ENCODE measurements around the gene ADCY1. TPM values are rescaled to one million over a fixed set of nuclear protein-coding genes. Genes with fewer than 3 reads are reported as not detected.
"Not testable (repeated sequence)": the region's sequence is repeated elsewhere in the genome, so short reads cannot be mapped to it uniquely, and the experiment has no call there.

Gene ADCY1
- 2.4 TPM for total RNA-seq
- long read RNA-seq, partial matches to known transcripts = 1 of 10 reads
- long read RNA-seq, other reads (novel, unspliced or antisense) = 7 of 10 reads

GRCh38 chr7:45573661-45574415 is at the start of gene ADCY1:
Gene ADCY1 (plus strand): TSS chr7:45574368. CDS start chr7:45574544, 176 bp downstream.
- Histone ChIP-seq H3K9me3 (no peaks in the 10 kb centered on the region), H3K4me3 (peak within 1 kb of the TSS; percentile 54), H3K4me1 (peaks cover 12% of the 10 kb centered on the region), H3K27me3 (ENCODE audit: low read depth) (peaks cover 45% of the 10 kb centered on the region), H3K27ac (no peak within 1 kb of the TSS), H3K36me3 (no peaks in the 10 kb centered on the region)
- ATAC-seq (no peak), DNase-seq (no peak)
- intact Hi-C loops (cut with DNase I) = no loop called here
- TF ChIP-seq, protein P1, sequence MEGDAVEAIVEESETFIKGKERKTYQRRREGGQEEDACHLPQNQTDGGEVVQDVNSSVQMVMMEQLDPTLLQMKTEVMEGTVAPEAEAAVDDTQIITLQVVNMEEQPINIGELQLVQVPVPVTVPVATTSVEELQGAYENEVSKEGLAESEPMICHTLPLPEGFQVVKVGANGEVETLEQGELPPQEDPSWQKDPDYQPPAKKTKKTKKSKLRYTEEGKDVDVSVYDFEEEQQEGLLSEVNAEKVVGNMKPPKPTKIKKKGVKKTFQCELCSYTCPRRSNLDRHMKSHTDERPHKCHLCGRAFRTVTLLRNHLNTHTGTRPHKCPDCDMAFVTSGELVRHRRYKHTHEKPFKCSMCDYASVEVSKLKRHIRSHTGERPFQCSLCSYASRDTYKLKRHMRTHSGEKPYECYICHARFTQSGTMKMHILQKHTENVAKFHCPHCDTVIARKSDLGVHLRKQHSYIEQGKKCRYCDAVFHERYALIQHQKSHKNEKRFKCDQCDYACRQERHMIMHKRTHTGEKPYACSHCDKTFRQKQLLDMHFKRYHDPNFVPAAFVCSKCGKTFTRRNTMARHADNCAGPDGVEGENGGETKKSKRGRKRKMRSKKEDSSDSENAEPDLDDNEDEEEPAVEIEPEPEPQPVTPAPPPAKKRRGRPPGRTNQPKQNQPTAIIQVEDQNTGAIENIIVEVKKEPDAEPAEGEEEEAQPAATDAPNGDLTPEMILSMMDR (IDR thresholded peaks at IDR 0.05) = no peak

DNA sequence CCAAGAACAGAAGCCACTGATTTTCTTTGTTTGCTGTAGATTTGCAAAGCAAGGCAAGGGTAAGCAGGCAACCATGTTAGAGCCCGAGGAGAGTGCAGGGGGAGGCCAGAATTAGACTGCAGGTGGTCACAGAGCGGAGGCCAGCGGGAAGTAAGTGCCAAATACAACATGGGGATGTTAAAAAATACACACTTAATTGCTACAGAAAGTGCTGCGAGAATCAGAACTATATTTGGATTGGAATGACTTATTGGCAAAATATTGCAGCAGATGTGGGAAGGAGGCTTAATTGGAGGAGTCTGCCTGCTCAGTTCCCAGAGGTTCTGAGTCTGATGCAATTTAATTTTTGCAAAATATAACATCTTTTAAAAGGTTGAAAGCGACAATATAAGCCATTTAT is 49.7 kb upstream of the ADCY1 start:
- Histone ChIP-seq H3K9me3 (peaks cover under 1% of the 10 kb centered on the region), H3K4me3 (no peak overlapping the region), H3K27ac (no peak overlapping the region), H3K4me1 (no peaks in the 10 kb centered on the region), H3K27me3 (ENCODE audit: low read depth) (no peaks in the 10 kb centered on the region), H3K36me3 (no peaks in the 10 kb centered on the region)
- DNase-seq (no peak), ATAC-seq (no peak)
- TF ChIP-seq, protein P1 (IDR thresholded peaks at IDR 0.05) = no peak
- intact Hi-C loops (cut with DNase I) = no loop called here

DNA sequence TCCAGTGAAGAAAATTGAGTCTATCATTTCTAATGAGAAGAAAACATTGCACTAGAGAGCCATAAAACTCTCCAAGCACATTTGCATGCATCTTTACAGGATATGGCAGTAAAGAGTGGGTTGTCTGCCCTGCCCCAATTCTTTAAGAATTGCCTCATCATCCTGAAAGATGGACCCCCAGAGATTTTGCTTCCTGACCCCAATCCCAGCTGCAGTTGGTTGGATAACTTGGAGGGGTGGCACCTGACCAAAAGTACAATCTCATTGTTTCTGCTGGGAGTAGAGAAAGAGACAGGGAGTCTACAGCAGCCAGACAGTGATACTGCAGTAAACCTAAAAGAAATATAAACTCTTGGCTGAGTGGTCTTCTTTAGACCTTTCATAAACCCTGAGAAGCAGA is 49.1 kb upstream of the ADCY1 start:
- intact Hi-C loops (cut with DNase I) = no loop called here
- no peaks in the 10 kb centered on the region for H3K9me3 ChIP-seq
- no peak overlapping the region for H3K4me3 ChIP-seq
- H3K27me3 ChIP-seq (ENCODE audit: low read depth) = no peaks in the 10 kb centered on the region
- no peaks in the 10 kb centered on the region for H3K36me3 ChIP-seq
- ATAC-seq = no peak
- no peak for DNase-seq
- no peak overlapping the region for H3K27ac ChIP-seq
- TF ChIP-seq, protein P1 (IDR thresholded peaks at IDR 0.05) = no peak
- H3K4me1 ChIP-seq = no peaks in the 10 kb centered on the region

- Histone ChIP-seq H3K27me3 (ENCODE audit: low read depth) (no peaks in the 10 kb centered on the region), H3K4me1 (no peaks in the 10 kb centered on the region), H3K27ac (no peak overlapping the region), H3K9me3 (peaks cover 15% of the 10 kb centered on the region), H3K36me3 (no peaks in the 10 kb centered on the region), H3K4me3 (no peak overlapping the region)
- intact Hi-C loops (cut with DNase I) = no loop called here
- DNase-seq = no peak
- no peak for ATAC-seq
- TF ChIP-seq, protein P1 (IDR thresholded peaks at IDR 0.05) = no peak
Measured at GRCh38 chr7:45543473-45543872, 30.7 kb upstream of the ADCY1 start.

DNA sequence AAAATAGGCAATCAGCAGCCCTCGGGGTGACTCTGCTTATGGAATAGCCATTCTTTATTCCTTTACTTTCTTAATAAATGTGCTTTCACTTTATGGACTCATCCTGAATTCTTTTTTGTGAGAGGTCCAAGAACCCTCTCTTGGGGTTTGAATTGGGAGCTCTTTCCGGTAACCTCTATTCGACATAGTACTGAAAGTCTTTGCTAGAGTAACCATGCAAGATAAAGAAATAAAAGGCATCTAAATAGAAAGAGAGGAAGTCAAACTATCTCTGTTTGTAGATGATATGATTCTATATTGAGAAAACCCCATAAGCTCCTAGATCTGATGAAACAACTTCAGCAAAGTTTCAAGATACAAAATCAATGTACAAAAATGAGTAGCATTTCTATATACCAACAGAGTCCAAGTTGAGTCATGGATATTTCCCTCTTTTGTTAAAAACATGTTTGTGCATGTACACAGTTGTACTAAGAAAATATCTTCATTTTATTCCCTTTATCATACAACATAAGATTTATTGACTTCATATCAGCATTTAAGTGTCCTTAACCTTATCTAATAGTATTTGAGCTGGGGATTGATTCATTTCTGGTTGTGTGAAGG is 29.0 kb upstream of the ADCY1 start:
- H3K4me1 ChIP-seq; DNase-seq; H3K4me3 ChIP-seq; H3K36me3 ChIP-seq; H3K27me3 ChIP-seq (ENCODE audit: low read depth); intact Hi-C loops (cut with DNase I); ATAC-seq; H3K9me3 ChIP-seq; H3K27ac ChIP-seq: not testable (repeated sequence)

DNA sequence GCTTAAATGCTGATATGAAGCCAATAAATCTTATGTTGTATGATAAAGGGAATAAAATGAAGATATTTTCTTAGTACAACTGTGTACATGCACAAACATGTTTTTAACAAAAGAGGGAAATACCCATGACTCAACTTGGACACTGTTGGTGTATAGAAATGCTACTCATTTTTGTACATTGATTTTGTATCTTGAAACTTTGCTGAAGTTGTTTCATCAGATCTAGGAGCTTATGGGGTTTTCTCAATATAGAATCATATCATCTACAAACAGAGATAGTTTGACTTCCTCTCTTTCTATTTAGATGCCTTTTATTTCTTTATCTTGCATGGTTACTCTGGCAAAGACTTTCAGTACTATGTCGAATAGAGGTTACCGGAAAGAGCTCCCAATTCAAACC is 25.3 kb upstream of the ADCY1 start:
- H3K4me1 ChIP-seq; H3K9me3 ChIP-seq; H3K36me3 ChIP-seq; H3K27me3 ChIP-seq (ENCODE audit: low read depth); DNase-seq; H3K27ac ChIP-seq; intact Hi-C loops (cut with DNase I); ATAC-seq; H3K4me3 ChIP-seq: not testable (repeated sequence)
